SK-N-SH treated with all-trans-retinoic acid at 6 μM for 48 hours (cell line): ENCODE results near the gene PPP1R14B.

Source experiments
- CREB5 ChIP-seq: fragments of 250-450 bp; sonication (Bioruptor Pico); IDR thresholded peaks from 2 replicates; pipeline ENCODE4 v1.5.1; 2020; ENCODE audit warnings: low read depth, mild to moderate bottlenecking, moderate library complexity
- ESRRG ChIP-seq: fragments of 250-450 bp; sonication (Bioruptor Pico); IDR thresholded peaks from 2 replicates; pipeline ENCODE4 v1.6.1; 2021; ENCODE audit warnings: mild to moderate bottlenecking
- ISL1 ChIP-seq: fragments of 250-450 bp; sonication (Bioruptor Pico); IDR thresholded peaks from 2 replicates; pipeline ENCODE4 v2.1.2; 2022; ENCODE audit warnings: mild to moderate bottlenecking, moderate library complexity
- PATZ1 ChIP-seq: fragments of 250-450 bp; sonication (Bioruptor Pico); IDR thresholded peaks from 2 replicates; pipeline ENCODE4 v1.8.0; 2020; ENCODE audit warnings: mild to moderate bottlenecking, moderate library complexity, borderline replicate concordance
- POU6F1 ChIP-seq: fragments of 250-450 bp; sonication (Bioruptor Pico); IDR thresholded peaks from 2 replicates; pipeline ENCODE4 v1.8.0; 2021; ENCODE audit warnings: low read depth, mild to moderate bottlenecking, moderate library complexity, borderline replicate concordance
- PPARA ChIP-seq: fragments of 250-450 bp; sonication (Bioruptor Pico); IDR thresholded peaks from 2 replicates; pipeline ENCODE4 v1.5.0; 2020; ENCODE audit warnings: mild to moderate bottlenecking, borderline replicate concordance
- RARB ChIP-seq: fragments of 250-450 bp; sonication (Bioruptor Pico); IDR thresholded peaks from 2 replicates; pipeline ENCODE4 v1.8.0; 2021; ENCODE audit warnings: mild to moderate bottlenecking, moderate library complexity
- TCF4 ChIP-seq: fragments of 250-450 bp; sonication (Bioruptor Pico); IDR thresholded peaks from 2 replicates; pipeline ENCODE4 v1.8.0; 2021; ENCODE audit warnings: mild to moderate bottlenecking, moderate library complexity, borderline replicate concordance
- ZFP3 ChIP-seq: fragments of 250-450 bp; sonication (Bioruptor Pico); IDR thresholded peaks from 2 replicates; pipeline ENCODE4 v1.5.0; 2020; ENCODE audit warnings: mild to moderate bottlenecking, moderate library complexity
- ZFP30 ChIP-seq: fragments of 450-650 bp; formaldehyde crosslinking; IDR thresholded peaks from 2 replicates; pipeline ENCODE4 v1.5.0; 2022; ENCODE audit warnings: mild to moderate bottlenecking, moderate library complexity
- ZNF565 ChIP-seq: fragments of 450-650 bp; formaldehyde crosslinking; conservative IDR thresholded peaks from 2 replicates; pipeline ENCODE4 v1.5.0; 2020; ENCODE audit warnings: low read depth, mild to moderate bottlenecking, moderate library complexity

- TF ChIP-seq ZFP3 (no peak), ZFP30 (CRISPR knock-in tag) (no peak), RARB (CRISPR knock-in tag) (no peak), ESRRG (CRISPR knock-in tag) (no peak), PPARA (CRISPR knock-in tag) (no peak), POU6F1 (CRISPR knock-in tag) (no peak), PATZ1 (0 out of 2 replicates have a peak, but pooled peaks have one; percentile 20), CREB5 (CRISPR knock-in tag) (no peak), ZNF565 (CRISPR knock-in tag) (no peak), TCF4 (CRISPR knock-in tag) (no peak), ISL1 (no peak)
Measured at GRCh38 chr11:64226507-64227051, 20.2 kb downstream of the PPP1R14B start.
